C4-2B (cell line): Measurements from ENCODE around the gene TMEM40.

ENCODE experiments used
- H3K27ac ChIP-seq: fragments of 450-650 bp; 2 replicates; pipeline ENCODE4 v1.5.1; 2017
- ZFX ChIP-seq: fragments of 450-650 bp; IDR thresholded peaks from 2 replicates; pipeline ENCODE4 v1.6.1; 2017
- TF ChIP-seq, protein P1 (sequence below): fragments of 450-650 bp; conservative IDR thresholded peaks from 2 replicates; pipeline ENCODE4 v1.5.1; 2017; ENCODE audit warnings: mild to moderate bottlenecking

The TMEM40 gene, protein sequence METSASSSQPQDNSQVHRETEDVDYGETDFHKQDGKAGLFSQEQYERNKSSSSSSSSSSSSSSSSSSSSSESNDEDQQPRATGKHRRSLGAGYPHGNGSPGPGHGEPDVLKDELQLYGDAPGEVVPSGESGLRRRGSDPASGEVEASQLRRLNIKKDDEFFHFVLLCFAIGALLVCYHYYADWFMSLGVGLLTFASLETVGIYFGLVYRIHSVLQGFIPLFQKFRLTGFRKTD

DNA sequence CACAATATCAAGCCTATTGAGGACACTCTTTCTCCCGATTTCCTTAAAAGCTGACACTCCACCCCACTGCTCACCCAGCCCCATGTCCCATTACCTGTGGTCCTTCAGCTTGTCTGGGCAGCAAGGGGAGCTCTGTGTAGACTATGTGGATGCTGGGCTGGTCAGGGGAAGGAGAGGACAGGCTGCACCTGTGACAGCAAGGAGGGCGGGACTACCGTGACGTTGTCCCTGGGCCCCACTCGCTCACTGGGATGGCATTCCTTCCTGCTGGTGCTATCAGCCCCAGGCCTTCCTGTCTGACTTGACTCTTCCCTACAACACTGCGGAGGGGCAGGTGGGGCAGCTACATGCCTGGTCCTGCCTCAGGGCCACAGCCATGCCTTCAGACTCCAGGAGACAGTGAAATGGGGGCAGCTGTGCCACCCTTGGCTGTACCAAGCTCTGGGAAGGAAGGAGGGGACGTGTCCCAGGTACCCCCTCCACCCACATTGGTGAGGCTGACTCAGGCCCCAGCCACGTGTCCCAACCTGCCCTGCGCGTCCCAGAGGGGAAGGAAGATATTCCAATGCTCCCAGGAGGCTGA is at the start of gene TMEM40:
TSS of gene TMEM40 (minus strand) at position 163 of the 583 bp plus-strand sequence. CDS start 9,427 bp downstream, outside the sequence.
- H3K27ac ChIP-seq, result no peak within 1 kb of the TSS
- no peak for TF ChIP-seq ZFX

DNA sequence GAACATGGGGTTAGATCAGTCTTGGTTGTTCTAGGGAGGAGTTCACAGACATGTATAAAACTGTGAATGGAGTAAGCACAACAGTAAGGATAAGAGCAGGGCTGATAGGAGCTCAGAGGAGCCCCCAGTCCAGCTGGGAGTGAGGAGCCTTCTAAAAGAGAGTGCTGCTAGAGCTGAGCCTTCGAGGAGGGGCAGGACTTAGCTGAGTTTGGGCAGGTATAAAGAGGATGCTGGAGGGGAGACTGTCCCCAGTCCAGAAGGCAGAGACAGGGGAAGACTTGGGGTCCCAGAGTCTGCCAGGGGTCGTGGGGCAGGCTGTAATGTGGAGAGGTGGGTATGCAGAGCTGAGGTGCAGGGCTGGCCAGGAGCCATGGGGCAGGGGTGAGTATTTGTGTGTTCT is 49.5 kb upstream of the TMEM40 start:
- H3K27ac ChIP-seq, result no peak overlapping the region
- TF ChIP-seq, protein P1, sequence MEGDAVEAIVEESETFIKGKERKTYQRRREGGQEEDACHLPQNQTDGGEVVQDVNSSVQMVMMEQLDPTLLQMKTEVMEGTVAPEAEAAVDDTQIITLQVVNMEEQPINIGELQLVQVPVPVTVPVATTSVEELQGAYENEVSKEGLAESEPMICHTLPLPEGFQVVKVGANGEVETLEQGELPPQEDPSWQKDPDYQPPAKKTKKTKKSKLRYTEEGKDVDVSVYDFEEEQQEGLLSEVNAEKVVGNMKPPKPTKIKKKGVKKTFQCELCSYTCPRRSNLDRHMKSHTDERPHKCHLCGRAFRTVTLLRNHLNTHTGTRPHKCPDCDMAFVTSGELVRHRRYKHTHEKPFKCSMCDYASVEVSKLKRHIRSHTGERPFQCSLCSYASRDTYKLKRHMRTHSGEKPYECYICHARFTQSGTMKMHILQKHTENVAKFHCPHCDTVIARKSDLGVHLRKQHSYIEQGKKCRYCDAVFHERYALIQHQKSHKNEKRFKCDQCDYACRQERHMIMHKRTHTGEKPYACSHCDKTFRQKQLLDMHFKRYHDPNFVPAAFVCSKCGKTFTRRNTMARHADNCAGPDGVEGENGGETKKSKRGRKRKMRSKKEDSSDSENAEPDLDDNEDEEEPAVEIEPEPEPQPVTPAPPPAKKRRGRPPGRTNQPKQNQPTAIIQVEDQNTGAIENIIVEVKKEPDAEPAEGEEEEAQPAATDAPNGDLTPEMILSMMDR, result no peak
- TF ChIP-seq ZFX, result no peak

DNA sequence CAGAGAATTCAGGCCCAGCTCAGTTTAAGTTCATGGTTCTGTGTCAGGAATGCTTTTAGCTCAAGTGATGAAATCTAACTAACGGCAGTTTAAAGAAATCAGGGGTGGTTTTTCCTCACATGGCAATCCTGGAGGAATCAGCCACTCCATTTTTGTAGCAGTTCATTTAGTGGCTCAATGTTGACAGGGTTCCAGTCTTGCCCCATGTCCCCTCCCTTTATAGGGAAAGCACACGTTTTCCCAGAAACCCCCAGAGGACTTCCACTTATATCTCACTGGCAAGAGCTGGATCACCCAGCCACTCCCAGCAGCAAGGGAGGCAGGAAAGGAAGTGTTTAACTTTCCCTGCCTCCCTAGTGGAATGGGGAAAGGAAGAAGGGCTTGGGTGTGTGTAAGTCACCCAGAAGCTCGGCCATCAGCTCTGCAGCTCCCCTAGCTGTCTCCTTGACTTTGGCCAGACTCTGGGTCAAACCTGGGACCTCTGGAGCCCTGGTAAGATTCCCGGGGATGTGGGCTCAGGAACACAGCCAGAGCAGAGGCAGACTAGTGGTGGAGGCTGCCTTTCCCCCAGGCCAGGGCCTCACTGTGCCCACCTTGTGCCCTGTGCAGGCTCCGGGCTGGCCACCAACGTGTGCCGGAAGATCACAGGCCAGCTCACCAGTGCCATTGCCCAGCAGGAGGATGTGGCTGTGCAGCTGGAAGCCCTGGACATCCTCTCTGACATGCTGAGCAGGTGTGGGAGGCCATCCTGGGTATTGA is 48.7 kb upstream of the TMEM40 start:
- TF ChIP-seq ZFX, result no peak
- TF ChIP-seq, protein P1, result no peak
- no peak overlapping the region for H3K27ac ChIP-seq

DNA sequence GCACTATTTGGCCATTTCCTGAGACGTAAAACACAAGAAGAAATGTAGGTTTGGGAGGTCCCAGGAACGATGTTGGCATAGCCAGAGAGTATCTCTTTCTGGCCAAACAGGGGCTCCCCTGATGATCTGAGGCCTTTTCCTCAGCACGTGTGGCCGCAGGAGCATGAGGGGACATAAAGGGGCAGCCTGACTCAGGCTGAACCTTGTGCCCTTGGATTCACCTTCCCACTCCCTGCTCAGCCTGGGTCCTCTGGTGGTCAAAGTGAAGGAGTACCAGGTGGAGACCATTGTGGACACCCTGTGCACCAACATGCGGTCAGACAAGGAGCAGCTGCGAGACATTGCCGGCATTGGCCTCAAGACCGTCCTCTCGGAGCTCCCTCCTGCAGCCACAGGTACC is 48.0 kb upstream of the TMEM40 start:
- no peak overlapping the region for H3K27ac ChIP-seq
- TF ChIP-seq, protein P1, result no peak
- no peak for TF ChIP-seq ZFX

DNA sequence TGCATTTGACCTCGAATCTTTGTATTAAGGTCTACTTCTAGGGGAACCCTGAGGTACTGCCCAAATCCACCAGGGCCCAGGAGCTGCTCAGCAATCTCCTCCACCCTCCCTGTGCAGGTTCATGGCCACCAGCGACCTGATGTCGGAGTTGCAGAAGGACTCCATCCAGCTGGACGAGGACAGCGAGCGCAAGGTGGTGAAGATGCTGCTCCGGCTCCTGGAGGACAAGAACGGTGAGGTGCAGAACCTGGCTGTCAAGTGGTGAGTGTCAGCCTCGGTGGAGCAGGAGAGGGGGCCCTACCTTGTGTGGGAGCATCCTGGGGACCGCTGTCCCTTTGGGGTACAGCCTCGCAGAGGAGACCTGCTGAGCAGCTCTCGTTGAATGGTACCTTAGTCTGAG is 44.3 kb upstream of the TMEM40 start:
- no peak for TF ChIP-seq ZFX
- TF ChIP-seq, protein P1, result no peak
- H3K27ac ChIP-seq, result no peak overlapping the region

DNA sequence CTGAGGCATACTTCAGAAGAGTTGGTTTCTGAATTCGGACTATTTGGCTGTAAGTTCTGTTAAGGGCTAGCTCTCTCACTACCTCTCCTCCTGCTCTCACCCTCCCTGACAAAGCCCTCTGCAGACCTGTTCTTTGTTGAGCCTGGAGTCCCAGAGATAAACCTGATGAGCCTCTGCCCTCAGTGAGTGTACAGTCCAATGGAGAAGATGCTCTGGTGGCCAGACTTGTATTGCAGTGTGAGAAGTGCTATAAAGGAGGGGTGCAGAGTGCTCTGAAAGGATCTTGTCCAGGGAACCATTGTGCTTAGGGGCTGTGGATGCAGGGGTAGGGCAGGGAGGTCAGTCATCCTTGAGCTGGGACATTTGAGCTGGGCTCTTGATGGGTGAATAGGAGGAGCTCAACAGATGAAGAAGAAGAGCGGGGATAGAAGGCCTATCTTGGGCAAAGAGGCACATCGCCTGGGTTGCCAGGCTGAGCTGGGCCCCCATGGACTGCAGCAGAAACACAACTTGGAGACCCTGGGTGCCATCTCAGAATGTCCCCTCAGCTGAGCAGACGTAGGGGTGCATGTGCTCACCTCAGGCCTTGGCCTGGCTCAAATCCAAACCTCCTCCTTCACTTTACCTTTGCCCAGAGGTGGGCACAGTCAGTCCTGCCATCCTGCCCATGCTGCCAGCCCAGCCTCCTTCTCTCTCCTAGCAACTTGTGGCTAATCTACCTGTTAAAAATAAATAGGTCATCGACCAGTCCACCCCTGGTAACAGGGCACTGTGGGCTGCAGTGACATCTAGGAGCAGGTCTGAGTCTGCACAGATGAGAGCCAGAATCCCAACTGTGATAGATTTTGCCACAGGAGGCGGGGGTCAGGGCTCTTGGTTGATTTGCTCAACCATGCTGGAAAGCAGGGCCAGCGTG is 40.7 kb upstream of the TMEM40 start:
- TF ChIP-seq ZFX, result no peak
- TF ChIP-seq, protein P1, result no peak
- H3K27ac ChIP-seq, result no peak overlapping the region

DNA sequence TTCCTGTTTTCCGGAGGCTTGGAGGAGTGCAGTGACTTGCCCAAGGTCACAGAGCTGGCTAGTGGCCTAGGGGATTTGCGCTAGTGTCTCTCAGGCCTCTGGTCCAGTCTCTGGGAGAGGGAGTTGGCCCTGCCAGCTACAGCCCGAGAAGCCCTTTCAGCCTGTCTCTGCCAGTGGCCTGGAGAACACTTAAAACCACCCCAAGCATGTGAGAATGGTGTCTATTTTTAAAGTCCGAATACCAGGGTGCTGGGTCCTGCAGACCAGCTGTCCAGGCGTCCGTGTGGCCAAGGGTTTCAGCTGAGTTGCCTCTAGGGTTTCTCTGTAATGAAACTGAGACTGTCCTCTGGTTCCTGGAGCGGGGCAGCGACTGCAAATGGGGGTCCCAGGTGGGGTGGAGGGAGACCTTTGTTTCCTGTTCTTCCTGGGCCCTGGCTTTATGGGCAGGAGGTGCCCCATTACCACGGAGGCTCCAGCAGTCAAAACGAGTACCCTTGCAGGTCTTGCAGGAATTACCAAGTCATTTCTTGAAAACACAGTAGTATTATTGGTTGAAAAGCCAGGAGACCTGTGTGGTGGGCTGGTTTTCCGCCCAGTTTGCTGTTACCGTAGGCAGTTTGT is 39.6 kb upstream of the TMEM40 start:
- TF ChIP-seq, protein P1, result no peak
- no peak for TF ChIP-seq ZFX
- H3K27ac ChIP-seq, result no peak overlapping the region
